NCI-H345 treated with DMSO at 0.1 percent for 48 hours (cell line): ENCODE data around the gene HNRNPA0.

Source experiments
- DNase-seq: peaks from one replicate; lab custom pipeline; 2025; ENCODE audit not compliant: unreplicated experiment; lab: John Stamatoyannopoulos, UW

HNRNPA0 gene

DNA sequence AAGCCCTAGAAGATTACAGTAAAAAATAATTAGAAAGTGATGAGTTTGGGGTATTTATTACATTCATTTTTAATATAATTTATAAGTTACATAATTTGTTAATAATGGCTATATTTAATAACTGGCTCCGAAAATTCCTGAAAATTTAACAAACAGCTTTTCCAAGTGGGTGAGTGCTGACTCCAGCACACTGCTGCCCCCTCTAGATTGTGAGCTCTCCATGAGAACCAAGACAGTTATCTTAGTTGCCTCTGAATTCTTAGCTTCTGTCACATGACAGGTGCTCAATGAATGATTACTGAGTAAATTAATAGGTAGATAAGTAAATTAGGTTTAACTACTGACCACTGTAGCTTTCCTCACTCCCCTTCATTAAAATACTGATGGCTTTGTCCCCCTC lies 26.1 kb downstream of the HNRNPA0 start:
- DNase-seq = no peak

DNA sequence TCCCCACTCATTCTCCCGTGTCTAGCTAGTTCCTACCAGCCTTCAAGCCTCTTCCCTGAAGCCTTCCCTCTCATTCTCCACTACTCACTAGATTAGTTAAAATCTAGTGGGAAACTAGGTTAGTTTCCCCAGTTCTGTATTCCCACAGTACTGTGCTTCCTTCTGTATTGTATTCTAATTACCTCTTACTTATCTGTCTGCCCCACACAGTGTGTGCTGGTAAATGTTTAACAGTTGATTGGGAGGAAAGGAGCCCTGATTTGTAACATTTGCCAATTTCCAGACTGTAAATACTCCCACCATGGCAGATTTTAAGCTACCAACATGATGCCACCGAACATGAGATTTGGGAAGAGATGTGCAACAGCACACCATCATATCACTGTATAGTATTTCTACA lies 26.5 kb downstream of the HNRNPA0 start:
- no peak for DNase-seq

DNA sequence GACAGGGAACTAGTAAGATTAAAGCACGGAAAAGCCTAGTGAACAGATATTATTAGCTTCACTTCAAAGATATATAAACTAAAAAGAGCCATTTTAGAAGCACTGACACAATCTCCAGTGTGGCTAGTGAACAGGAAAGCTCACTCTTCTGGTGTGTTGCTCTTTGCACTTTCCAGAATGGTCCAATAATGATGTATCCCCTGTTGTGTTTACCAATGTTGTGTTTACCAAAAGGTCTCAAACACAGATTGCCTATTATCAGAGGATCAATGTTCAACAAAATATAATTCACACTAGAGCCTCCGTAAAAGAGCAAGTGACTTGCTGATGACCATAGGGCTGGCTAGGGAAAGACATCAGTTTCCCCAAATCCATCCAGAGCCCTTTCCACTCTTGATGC lies 29.9 kb downstream of the HNRNPA0 start:
- no peak for DNase-seq

DNA sequence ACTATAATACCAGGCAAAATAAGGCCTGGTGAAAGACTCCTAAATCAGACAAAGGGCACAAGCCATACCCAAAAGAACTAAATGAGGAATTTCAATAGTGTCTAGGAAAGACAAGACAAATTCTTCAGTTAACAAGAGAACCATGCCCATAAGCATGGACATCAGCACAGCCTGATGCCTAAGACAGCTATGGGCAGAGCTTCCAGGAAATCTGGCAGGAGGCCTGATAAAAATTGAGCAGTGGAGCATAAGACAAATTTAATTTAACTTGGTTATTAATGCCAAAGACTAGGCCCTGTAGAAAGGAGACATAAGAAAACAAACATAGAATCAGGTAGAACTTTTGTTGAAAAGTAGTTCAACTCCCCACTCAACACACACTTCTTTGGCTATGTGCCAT lies 35.6 kb downstream of the HNRNPA0 start:
- no peak for DNase-seq

DNA sequence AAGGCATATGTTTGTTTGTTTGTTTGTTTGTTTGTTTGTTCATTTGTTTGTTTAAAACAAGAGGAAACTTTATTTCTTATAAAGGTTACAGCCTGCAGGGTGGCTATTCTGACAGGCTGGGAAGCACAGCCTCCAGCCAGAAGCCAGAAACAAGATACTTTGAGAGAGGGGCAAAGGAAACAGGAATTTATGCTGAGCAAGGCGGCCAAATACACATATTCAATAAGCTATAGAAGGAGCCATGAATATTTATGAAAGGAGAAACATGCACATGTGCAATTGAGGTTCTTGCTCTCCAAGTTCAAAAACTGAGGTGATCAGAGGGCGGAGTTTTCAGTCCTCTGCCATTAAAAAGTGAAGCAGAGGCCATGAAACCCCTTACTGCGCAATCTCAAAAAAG lies 37.8 kb downstream of the HNRNPA0 start:
- no peak for DNase-seq

DNA sequence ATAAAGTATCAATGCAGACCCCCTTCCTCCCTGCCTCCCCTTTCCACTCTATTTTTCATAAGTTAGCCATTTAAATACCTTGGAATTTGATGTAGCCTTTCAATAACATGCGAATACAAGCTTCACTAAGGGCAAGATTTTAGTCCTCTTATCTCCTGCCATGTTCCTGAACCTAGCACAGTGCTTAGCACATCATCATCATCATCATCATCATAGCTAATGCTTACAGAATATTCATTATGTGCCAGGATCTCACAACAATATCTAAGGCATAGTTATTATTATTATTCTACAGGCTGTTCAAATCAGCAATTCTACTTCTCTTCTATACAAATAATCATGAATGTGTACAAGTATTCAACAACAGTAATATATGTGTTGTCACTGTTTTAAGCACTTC lies 38.7 kb downstream of the HNRNPA0 start:
- no peak for DNase-seq

DNA sequence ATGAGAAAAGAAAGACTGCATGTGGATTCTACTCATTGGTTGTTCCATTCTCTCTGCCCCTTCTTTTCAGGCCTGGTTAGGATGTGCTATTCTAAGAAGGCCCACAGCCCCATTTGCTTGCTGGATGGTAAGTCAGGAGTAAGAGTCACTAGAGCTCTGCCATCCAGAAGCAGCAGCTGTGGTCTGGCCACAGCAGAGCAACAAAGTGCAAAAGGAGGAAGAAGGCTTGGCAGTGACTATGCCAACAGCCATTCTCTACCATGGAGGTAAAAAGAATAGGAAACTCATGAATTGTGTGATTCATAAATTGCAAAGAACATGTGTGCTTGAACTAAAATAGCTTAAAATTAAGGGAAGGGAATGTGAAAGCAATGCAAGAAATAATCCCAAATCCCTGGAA lies 39.2 kb downstream of the HNRNPA0 start:
- no peak for DNase-seq

DNA sequence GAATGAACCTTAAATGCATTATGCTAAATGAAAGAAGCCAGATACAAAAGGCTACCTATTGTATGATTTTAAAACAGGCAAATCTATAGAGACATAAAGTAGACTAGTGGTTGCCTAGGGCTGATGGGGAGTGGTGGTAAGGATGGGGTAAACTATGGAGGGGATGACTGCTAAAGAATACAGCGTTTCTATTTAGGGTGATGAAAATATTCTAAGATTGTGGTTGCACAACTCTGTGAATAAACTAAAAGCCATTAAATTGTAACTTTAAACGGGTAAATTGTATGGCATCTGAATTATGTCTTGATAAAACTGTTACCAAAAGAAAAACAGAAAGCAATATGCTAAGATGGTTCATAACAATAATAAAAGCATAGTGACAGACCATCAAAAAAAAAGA lies 39.7 kb downstream of the HNRNPA0 start:
- no peak for DNase-seq

DNA sequence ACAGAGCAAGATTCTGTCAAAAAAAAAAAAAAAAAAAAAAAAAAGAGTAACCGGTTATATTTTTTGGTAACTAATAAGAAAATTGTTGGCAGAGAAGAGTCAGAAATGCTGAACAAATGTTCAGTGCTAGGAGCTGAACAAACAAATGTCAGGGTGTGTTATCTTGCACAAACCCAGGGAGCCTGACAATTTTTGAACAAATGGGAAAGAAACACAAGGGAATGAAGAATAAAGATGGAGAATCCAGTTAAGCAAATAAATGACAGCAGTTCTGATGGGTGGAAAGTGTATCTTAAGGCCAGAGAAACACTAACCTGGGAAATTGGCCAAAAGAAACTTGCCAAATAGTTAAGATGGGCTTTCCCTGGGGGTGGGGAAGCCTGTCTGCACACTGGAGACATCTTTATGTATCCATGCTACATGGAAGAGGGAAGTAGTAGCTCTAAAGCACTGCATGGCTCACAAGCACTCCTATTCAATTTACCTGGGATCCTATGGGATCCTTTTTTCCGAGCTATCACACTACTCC lies 42.0 kb downstream of the HNRNPA0 start:
- DNase-seq = no peak

DNA sequence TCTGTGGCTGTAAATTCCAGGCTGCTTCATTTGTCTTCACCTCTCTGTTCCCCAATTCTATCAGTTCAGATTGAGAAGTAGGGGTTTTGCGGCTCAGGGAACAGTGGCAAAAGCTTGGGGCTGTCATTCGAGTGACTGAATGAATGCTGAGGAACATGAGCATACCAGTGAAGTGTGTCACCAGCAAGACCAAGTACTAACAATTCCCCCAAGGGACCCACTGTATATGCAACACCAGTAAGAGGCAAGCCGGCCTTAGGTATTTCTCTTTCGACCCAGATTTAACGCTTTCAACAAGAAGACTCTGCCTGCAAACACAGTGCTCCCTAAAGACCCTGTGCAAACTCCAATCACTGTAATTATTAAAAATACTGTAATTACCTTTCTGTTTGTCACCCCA lies 44.1 kb downstream of the HNRNPA0 start:
- no peak for DNase-seq

DNA sequence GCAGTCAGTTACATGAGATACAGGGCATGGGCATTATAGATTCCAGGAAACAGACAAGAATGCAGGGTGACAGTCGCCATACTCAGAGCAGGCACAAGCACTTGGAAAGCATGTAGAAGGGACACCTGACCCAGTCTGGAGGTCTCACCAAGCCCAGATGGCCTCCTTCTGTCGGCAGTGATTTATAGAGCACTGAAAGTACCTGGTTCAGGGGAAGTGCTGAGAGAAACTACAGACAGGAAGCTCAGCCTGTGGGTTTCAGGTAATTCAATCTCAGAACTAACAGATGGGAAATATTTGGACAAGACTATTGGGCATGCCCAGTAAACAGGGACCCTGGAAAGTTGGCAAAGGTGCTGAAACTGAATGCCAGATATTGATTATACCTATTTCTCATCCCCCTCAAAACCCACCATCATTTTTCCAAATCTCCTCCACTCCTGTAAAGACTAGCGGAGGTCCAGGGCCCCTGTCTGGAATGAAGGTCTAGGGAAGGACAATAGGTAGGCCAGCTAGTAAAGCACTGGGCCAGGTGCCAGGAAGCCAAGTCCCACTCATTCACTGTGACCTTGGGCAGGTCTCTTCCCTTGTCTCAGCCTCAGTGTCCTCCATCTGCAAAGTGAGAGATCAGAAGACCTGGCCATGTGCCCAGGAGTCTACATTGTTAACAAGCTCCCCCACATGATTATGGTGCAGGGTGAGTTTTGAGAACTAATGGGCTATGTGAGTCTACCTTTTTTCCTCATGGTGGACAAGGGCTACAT lies 45.2 kb downstream of the HNRNPA0 start:
- DNase-seq = peak; percentile 8

DNA sequence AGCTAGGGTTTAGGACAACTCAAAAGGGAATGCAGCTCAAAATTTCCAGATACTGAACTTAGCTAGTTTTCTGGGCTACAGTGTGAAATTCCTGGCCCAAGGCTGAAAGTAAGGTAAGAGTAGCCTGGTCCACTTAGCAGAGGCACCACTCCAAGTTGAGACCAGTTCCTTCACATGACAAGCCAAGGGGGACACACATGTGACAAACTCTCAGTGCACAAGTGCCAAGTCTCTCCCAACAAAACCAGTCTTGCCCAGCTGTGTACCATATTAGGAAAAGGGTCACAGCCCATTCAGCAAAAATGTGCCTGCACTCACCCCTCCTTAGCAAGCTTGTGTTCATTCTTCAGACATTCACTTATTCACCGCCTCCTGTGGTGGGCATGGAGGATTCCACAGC lies 46.1 kb downstream of the HNRNPA0 start:
- no peak for DNase-seq

DNA sequence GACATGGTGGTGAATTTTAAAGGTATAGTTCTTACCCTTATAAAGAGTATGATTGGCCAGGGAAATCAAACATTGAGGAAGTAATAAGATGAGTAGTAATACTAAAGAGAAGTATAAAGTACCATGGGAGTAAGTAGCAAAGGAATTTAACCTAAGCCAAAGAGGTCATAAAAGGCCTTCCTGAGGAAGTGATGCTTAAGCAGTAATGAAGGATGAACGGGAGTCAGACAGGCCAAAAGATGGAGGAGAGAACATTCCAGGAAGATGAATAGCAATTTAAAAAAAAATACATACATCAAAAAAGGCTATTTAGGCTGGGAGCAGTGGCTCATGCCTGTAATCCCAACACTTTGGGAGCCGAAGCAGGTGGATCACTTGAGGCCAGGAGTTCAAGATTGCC lies 47.3 kb downstream of the HNRNPA0 start:
- no peak for DNase-seq

DNA sequence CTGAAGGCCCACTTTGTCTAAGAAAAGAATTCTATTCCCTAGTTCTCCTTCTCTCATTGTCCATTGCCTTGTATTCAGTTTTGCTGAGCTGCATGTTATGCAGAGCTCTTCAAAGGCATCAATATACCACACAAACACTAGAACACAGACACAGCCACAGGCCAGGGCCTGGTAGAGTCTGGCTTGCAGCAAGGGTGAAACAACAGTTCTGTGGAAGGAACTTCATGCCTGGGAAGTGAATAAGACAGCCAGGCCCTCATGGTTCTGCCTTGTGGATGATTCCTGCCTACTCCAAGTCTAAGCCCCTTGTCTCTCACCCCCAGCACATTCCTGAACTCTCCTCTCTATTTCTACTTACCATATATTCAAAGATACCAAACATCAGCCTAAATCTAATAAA lies 49.1 kb downstream of the HNRNPA0 start:
- no peak for DNase-seq

DNA sequence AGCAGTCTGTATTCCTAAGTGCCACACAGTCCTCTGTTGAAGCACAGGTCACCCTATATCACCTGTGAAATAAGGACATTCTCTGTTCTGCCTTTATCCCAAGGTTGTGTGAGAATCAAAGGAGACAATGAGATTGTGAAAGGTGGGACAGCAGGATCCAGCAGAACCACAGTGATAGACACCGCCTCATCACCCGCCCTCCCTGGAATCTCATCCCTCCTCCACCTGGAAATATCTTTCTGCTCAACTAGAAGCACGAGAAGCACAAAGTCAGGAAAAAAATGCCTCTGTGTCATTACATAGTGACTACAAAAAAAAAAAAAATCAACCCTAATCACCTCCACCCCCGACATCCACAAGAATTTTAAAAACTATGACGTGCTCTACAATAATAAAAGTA lies 50.6 kb downstream of the HNRNPA0 start:
- no peak for DNase-seq

DNA sequence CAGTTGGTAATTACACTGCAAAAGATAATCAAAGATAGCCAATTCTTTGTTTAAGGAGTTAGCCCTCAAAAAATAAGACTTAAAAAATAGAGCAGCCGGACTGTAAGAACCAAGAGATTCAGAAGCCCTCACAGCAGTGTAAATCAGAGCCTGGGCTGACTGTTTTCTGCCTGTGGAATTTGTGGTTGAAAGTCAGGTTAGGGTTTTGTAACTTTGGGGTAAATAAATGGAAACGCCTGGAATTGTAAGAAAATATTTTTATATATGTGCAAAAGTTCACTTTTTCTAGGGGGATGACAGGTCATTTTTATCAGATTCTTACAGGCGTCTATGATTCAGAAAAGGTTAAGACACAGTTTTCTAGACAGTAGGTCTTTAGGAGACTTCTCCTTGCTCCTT lies 53.9 kb downstream of the HNRNPA0 start:
- no peak for DNase-seq

DNA sequence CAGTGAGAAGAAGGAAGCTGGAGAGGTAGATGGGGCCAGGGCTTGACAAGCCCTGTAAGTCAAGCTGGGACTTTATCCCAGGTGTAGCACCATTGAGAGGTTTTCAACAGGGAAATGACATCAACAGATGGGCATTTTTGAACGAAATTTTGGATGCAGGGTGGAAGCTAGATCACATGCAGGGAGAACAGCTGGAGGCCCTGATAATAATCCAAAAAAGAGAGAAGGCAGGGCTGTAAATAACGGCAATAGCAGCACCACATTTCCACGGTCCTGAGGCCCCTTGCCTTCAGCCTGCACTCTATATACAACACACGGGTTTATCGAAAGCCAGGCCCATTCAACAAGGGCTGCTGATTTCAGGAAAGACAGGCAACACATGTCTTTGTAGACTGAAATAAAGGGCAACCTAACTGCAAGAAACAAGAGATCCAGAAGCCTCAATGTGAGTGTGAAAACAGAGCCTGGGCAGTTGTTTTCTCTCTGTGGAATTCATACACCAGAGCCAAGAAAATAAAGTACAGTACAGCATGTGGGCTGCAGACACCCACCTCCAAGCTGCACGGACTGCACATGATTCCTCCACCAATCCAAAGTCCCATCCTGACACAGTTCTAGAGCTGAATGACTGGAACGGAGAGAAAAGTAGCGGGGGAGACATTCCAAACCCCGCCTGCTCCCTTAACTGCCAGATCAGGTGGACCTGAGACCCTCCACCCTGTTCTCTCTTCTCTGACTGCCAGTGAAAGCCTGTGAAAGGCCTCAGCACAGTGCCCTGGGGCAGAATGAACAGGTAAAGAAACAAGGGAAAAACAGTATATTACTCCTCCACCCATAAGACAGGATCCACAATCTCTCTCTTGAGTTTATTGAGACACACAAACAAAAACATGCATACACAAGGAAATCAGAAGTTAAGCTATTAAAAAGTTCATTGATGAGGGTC lies 54.6 kb downstream of the HNRNPA0 start:
- DNase-seq = no peak

DNA sequence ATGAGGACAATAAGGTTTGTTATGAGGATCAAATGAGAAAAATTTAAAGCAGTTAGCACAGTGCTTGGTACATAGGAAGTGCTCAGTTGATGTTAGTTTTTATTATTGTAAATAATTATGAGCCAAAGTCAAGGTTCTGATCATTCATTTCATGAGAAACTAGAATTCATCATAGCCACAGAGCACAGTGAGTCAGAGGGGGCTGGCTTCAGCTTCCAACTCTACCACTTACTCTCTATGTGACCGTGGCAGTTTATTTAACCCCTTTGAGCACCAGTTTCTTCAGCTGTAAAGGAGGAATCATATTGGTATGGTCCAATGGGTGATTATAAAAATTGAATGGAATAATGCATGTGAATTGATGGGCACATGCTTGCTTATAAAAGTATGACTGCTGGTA lies 57.7 kb downstream of the HNRNPA0 start:
- DNase-seq = no peak

DNA sequence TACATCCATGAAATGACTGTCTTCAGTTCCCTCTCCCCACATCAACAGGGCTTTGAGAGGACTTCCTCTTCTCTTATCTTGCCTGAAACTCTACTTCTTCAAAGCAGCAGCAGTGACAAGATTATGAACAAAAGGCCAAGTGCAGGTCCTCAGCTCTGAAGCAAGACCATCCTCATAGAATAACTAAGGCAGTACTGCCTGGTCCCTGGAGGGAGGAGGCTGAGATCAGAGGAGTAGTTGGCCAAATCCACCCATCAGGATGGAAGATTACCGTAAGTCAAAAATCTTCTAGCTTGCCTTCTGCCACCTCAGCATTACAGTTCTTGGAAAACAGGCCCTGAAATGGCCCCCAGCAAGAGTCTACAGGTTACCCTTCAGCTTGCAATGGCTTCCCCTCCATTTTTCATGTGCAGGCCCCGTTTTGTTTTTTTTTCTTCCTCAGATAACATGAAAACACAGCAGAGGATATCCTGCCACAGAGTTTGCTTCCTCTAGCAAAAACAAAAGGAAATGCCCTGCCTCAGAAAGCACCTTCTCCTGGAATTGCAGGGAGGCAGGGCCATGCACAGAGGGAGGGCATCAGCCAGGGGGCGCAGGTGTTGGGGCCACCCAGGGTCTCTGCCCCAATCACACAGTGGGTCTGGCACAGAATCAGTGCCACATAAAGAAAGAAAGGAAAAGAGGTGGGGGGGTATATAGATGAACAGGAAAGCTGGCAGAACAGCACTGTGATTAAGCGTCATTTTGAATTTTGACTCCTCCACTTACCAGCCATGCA lies 58.3 kb downstream of the HNRNPA0 start:
- no peak for DNase-seq
